Daoy (cell line): Measurements from ENCODE around the gene LPXN. TPM values are rescaled to one million over a fixed set of nuclear protein-coding genes. Genes with fewer than 3 reads are reported as not detected.
"Not testable (repeated sequence)": the region's sequence is repeated elsewhere in the genome, so short reads cannot be mapped to it uniquely, and the experiment has no call there.

Source experiments
- DNase-seq: peaks from one replicate; pipeline ENCODE4 v3.0.0-alpha.2; 2015; ENCODE audit warnings: low read depth
- total RNA-seq: library from RNA; depleted of rRNA; stranded (reverse); fragments of >200 nt; shearing (Covaris generic); gene quantifications from 2 replicates; pipeline ENCODE4 v1.2.3, GENCODE V29; 2014

LPXN gene
- total RNA-seq, 1 experiment from 2014 or later, result 132 TPM

- DNase-seq, result peak; percentile 95
Measured at GRCh38 chr11:58579192-58580129, 3.8 kb upstream of the LPXN start.

DNA sequence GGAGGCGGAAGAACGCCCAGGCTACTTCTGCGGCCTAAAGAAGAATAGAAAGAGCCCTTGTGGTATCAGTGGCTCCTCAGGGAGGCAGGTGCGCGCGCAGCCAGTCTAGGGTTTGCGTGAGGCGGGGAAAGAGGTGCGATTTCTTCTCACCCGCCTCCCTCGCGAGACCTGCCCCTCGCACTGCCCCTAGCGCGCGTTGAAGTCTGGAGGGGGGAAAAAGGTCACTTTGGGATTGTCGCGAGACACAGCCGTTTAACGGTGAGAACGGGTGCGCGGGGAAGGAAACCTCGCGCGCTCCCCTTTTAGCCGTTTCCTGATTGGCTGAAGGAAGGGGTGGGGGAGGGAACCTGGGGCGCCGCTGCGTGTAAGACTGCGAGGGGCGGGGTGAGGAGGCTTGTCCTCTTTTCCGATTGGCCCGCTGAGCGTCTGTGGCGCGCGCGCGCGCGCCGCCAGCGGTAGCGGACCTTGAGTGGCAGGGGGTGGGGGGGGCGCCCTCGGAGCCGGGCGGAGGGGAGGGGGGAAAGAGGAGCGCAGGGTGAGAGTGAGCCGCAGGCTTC is 3.1 kb upstream of the LPXN start, which contains the start of gene ZFP91:
Gene ZFP91 (plus strand): TSS at position 429 of the 557 bp plus-strand sequence. CDS start 219 bp downstream, outside the sequence.
- peak; percentile 98 for DNase-seq

DNA sequence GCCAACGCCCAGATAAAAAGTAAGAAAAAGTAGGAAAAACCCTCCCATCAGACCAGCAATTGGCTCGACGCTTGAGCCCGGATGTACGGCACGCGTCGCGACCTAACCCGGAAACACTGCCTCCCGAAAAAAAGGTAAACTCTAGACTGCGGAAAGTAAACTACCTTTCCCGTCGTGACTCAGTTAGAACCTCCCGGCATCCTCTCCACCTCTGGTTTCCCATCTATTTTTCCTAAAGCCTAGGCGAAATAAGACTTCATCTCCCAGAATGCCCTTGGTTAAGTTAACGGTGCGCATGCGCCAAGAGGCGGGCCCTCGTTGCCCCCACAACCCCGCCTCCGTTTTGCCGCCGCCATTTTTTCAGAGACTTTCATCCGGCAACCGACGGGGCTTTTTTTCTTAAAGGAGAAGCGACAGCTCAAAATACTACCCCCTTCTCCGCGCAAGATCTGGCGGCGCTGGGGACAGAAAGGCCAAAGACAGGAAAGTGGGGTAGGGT is 2.5 kb upstream of the LPXN start:
- DNase-seq, result peak; percentile 96

GRCh38 chr11:58577555-58578135 is 2.0 kb upstream of the LPXN start:
- peak; percentile 92 for DNase-seq

- DNase-seq, result peak; percentile 40
Measured at GRCh38 chr11:58576887-58577471, 1.3 kb upstream of the LPXN start.

GRCh38 chr11:58574881-58575280 is 775 bp downstream of the LPXN start:
- DNase-seq, result peak; percentile 30

GRCh38 chr11:58573451-58574104 is 2.1 kb downstream of the LPXN start:
- peak; percentile 84 for DNase-seq

DNA sequence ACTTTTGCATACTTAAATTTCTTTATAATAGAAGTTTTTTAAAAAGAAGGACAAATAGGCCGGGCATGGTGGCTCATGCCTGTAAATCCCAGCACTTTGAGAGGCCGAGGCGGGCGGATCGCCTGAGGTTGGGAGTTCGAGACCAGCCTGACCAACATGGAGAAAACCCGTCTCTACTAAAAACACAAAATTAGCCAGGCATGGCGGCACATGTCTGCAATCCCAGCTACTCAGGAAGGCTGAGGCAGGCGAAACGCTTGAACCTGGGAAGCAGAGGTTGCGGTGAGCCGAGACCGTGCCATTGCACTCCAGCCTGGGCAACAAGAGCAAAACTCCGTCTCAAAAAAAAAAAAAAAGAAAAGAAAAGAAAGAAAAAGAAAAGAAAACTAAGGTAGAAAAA is 2.8 kb downstream of the LPXN start:
- not testable (repeated sequence) for DNase-seq

DNA sequence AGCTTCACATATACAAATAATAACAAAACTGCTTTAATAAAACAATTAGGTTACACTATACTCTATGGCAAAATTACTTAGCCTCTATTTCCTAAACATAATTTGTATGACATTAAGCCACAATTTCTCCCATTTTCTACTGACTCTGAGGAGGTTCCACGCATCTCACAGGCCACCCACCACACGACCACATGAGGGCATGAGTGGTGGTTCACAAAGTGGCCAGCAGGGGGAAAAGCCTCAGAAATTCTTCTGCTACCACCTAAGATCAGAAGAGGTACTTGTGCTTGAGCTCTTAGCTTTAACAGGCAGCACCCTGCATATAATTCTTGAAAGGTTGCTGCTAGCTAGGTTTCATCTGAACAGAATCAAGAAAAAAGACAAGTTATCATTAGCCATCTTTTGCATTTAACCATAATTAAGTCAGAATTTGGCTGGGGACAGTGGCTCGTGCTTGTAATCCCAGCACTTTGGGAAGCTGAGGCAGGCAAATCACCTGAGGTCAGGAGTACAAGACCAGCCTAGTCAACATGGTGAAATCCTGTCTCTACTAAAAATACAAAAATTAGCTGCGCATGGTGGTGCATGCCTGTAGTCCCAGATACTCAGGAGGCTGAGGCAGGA is 7.7 kb downstream of the LPXN start:
- peak; percentile 51 for DNase-seq

- DNase-seq, result no peak
Measured at GRCh38 chr11:58564231-58564630, 11.4 kb downstream of the LPXN start.

GRCh38 chr11:58562375-58562800 is 13.3 kb downstream of the LPXN start:
- DNase-seq, result no peak

DNA sequence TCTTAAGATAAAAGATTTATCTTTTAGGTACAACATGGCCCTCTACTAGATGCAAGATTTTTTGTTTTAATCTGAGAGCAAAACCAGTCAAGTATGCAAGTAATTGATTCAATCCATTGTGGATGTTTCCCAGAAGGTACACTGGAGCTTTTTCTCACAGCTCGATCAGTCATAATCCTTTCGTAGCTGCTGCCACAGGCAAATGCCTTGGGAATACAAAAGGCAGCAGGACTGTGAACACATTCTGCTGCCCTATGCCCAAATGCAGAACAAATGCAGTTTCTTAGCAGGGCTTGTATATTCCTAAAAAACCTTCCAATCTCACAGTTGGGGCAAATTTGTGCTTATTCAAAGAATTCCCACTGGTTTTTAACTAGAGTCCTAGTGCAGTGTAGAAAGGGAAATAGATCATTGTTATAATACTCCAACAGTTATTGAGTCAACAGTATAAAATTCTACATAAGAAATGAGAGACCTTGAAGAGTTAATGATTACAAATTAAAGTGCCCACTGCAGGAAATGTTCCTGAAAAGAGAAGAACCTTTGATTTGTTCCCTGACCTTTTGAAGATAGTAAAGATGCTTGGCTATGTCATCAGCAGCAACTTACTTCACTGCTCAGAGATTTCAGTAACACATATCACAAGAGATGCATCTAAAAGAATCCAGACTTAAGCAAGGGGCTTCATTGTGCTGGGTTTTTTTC is 14.1 kb downstream of the LPXN start:
- no peak for DNase-seq

DNA sequence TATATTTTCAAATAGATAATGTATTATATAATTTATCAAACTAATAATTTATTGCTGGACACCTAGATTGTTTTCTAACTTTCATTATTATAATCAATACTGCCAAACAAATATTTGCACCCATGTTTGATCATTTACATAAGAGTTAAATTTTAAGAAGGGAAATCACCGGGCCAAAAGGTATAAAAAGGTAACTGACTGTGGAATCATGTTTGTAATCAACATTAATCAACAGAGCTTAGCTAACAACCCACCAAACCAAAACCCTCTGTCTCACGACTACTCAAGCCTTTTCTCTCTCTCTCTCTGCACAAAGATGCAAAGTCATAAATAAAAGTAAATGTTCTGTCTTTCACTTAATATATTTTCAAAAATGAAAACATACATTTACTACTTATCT is 14.8 kb downstream of the LPXN start:
- DNase-seq, result no peak

- DNase-seq, result no peak
Measured at GRCh38 chr11:58549644-58550043, 26.0 kb downstream of the LPXN start.

DNA sequence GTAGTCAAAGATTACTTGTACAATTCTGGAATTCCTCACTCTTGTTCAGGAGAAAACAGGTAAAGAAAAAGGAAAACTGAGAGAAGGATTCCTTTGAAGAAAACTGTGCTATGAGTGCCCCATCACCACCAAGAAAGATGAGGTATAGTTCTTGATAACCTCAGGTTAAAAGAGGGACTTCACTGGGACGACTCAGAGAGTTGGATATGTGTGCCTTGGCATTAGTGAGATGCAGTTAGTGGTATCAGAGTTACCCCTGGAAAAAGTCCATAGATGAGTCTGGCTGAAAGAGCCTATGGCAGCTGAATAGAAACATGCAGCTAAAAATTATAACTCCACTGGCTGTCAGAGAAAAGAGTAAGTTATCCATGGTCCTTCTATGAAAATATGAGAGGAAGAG is 28.8 kb downstream of the LPXN start:
- no peak for DNase-seq

GRCh38 chr11:58531865-58532341 is 43.8 kb downstream of the LPXN start:
- DNase-seq, result no peak

GRCh38 chr11:58530236-58530635 is 45.4 kb downstream of the LPXN start:
- DNase-seq, result no peak

DNA sequence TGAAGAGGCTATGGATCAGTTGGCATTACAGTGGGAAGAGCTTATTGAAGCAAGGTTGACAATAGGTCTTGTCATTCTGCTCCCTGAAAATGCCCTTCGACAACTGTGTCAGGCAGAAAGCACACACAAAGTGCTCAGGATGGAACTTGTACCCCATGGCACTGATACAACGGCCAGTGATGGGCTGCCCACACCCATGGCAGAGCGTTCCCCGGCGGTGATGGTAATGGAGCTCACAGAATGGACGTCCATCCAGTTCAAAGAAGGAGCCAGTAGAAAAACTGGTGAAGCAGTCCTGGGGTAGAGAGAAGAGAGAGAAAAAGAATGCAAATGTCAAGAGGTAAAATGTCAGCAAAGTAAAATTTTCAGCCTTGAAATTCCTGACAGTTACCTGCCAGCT is 48.2 kb downstream of the LPXN start:
- DNase-seq, result no peak

- no peak for DNase-seq
Measured at GRCh38 chr11:58526721-58527120, 48.9 kb downstream of the LPXN start.

DNA sequence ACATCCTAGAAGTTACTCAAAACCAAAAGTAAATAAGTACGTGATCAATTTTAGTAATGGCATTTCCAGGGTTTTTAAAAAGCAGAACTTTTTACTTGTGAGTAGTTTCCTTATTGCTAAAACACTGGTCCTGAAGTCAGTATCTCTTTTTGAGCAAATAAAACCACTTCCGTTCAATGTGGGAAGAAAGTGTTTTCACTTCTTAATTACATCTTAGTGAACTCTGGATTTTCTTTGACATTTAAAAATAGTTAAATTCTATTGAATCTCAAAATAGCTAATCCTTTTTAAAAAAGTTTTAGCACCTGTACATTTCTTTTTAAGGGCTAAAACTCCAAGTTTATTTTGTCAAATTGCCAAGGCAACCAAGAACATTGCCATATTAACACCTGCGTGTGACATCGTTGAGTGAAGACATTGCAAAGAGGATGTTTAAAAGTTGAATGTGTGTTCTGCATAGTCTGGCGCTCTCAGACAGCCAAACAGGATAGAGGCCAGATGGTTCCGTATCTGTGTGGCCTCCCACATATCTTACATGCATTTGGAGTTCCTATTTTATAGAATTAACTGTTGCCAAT is 50.5 kb downstream of the LPXN start:
- no peak for DNase-seq
